ENCODE data around the gene MAD1L1. TPM values are rescaled to one million over a fixed set of nuclear protein-coding genes. Genes with fewer than 3 reads are reported as not detected.
A peak's percentile ranks its signal among the peaks of the same experiment; 100 is the strongest.

MAD1L1 gene
- total and polyA plus RNA-seq, 2 of the 13 experiments (the other 11 are each of a cell fraction or from before 2014, with no cell fraction given) = 17.4 to 64.7 TPM

DNA sequence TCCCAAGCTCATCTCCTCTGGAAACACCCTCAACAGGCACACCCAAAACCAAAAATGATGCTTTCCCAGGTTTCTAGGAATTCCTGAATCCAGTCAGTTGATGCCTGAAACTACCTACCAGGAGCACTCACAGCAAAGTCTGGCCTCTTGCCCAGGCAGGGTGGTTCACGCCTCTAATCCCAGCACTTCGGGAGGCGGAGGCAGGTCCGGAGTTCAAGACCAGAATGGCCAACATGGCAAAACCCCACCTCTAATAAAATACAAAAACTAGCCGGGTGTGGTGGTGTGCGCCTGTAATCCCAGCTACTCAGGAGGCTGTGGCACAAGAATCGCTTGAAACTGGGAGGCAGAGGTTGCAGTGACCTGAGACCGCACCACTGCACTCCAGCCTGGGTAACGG is 1.9 kb downstream of the MAD1L1 start:
- H3K36me3 ChIP-seq (replicated peaks in 1 of 2; ENCODE audit: control insufficient read depth in 1 of 2, insufficient read depth in 2 of 2, low read length in 2 of 2) = peaks cover 13 to 60% of the 10 kb centered on the region in 2 experiments
- DNase-seq (ENCODE audit: low spot score) = peak; percentile 31
- peaks cover 32% of the 10 kb centered on the region for H3K4me1 ChIP-seq (ENCODE audit: insufficient read depth, low read length)
- ATAC-seq = no peak
- BruUV-seq (replicated peaks) = no TSS peak
- H3K27ac ChIP-seq (ENCODE audit: extremely low read length, insufficient read depth, low read length) = no peak overlapping the region
- ChIA-PET POLR2A (no interaction called here), CTCF (ENCODE audit: low intra/inter-chr PET ratio, low total read pairs) (no interaction called here)
- WGBS (ENCODE audit: low lambda C conversion rate) = 65% methylated on average over 9 of the region's 9 CpGs
- no peak overlapping the region for H3K9ac ChIP-seq (ENCODE audit: insufficient read depth, low read depth, low read length)
- peak; percentile 49; the same call in 1 of the 2 replicates for TF ChIP-seq BCL6 (CRISPR knock-in tag; IDR thresholded peaks at IDR 0.05)
- 0 out of 2 replicates have a peak, but pooled peaks have one; percentile 22 for TF ChIP-seq ZMYM2 (CRISPR knock-in tag; IDR thresholded peaks at IDR 0.05)
- no peak for TF ChIP-seq POLR2AphosphoS5 (IDR thresholded peaks at IDR 0.05; ENCODE audit: low read depth, low read length)
- FAIRE-seq = no peak
- in situ Hi-C loops (cut with HindIII; ENCODE audit: extremely low pct_ligation_motif_present, low pct_unique_long_range_greater_than_20kb) = no loop called here
- intact Hi-C loops (cut with micrococcal nuclease; ENCODE audit: unreplicated experiment) = no loop called here
- peak overlapping the region in 2 of 3 experiments; percentile 10 to 93; a peak in 2 of 6 replicates for H3K4me3 ChIP-seq (replicated peaks in 1 of 3; ENCODE audit: insufficient read depth in 1 of 3, low read depth in 2 of 3, low read length in 3 of 3)
- no peaks in the 10 kb centered on the region for H3K27me3 ChIP-seq (ENCODE audit: control insufficient read depth in 1 of 2, insufficient read depth in 2 of 2, low read length in 2 of 2)
- no peaks in the 10 kb centered on the region for H3K9me3 ChIP-seq (ENCODE audit: low read length)
- H3K79me2 ChIP-seq (ENCODE audit: insufficient read depth, low read length) = peaks cover 55% of the 10 kb centered on the region
- H3K4me2 ChIP-seq (ENCODE audit: low read depth, low read length) = peak overlapping the region; percentile 94
- no peak overlapping the region for H2AFZ ChIP-seq (ENCODE audit: low read length)
- peaks cover 3% of the 10 kb centered on the region; the same call in 1 of the 2 replicates for H4K20me1 ChIP-seq (ENCODE audit: insufficient read depth, low read length)

GRCh38 chr7:2230226-2230625 is 2.5 kb downstream of the MAD1L1 start:
- H3K27ac ChIP-seq (ENCODE audit: extremely low read length, insufficient read depth, low read length) = no peak overlapping the region
- no peaks in the 10 kb centered on the region for H3K27me3 ChIP-seq (ENCODE audit: control insufficient read depth in 1 of 2, insufficient read depth in 2 of 2, low read length in 2 of 2)
- intact Hi-C loops (cut with micrococcal nuclease; ENCODE audit: unreplicated experiment) = no loop called here
- H4K20me1 ChIP-seq (ENCODE audit: insufficient read depth, low read length) = peaks cover 3% of the 10 kb centered on the region; the same call in 1 of the 2 replicates
- in situ Hi-C loops (cut with HindIII; ENCODE audit: extremely low pct_ligation_motif_present, low pct_unique_long_range_greater_than_20kb) = no loop called here
- H3K4me3 ChIP-seq (replicated peaks in 1 of 3; ENCODE audit: insufficient read depth in 1 of 3, low read depth in 2 of 3, low read length in 3 of 3) = no peak overlapping the region
- H3K79me2 ChIP-seq (ENCODE audit: insufficient read depth, low read length) = peaks cover 61% of the 10 kb centered on the region
- peaks cover 32% of the 10 kb centered on the region for H3K4me1 ChIP-seq (ENCODE audit: insufficient read depth, low read length)
- WGBS (ENCODE audit: low lambda C conversion rate) = 91% methylated on average over 8 of the region's 8 CpGs
- H2AFZ ChIP-seq (ENCODE audit: low read length) = no peak overlapping the region
- BruUV-seq (replicated peaks) = no TSS peak
- no peak for FAIRE-seq
- peaks cover 13 to 65% of the 10 kb centered on the region in 2 experiments for H3K36me3 ChIP-seq (replicated peaks in 1 of 2; ENCODE audit: control insufficient read depth in 1 of 2, insufficient read depth in 2 of 2, low read length in 2 of 2)
- CTCF ChIA-PET (ENCODE audit: low intra/inter-chr PET ratio, low total read pairs) = no interaction called here
- no peak for ATAC-seq
- peak overlapping the region; percentile 94 for H3K4me2 ChIP-seq (ENCODE audit: low read depth, low read length)
- TF ChIP-seq DPF2 (CRISPR knock-in tag; IDR thresholded peaks at IDR 0.05; ENCODE audit: borderline replicate concordance, low read depth) = no peak
- TF ChIP-seq ZNF83 (CRISPR knock-in tag; IDR thresholded peaks at IDR 0.05; ENCODE audit: borderline replicate concordance) = no peak
- no peak for TF ChIP-seq ZNF441 (CRISPR knock-in tag; IDR thresholded peaks at IDR 0.05; ENCODE audit: borderline replicate concordance)
- TF ChIP-seq REPIN1 (CRISPR knock-in tag; IDR thresholded peaks at IDR 0.05; ENCODE audit: borderline replicate concordance, low read depth) = no peak
- TF ChIP-seq ZMYM4 (CRISPR knock-in tag; IDR thresholded peaks at IDR 0.05) = no peak
- no peak for TF ChIP-seq CHD4 (IDR thresholded peaks at IDR 0.05; ENCODE audit: borderline replicate concordance, low read length)
- TF ChIP-seq, protein P1, sequence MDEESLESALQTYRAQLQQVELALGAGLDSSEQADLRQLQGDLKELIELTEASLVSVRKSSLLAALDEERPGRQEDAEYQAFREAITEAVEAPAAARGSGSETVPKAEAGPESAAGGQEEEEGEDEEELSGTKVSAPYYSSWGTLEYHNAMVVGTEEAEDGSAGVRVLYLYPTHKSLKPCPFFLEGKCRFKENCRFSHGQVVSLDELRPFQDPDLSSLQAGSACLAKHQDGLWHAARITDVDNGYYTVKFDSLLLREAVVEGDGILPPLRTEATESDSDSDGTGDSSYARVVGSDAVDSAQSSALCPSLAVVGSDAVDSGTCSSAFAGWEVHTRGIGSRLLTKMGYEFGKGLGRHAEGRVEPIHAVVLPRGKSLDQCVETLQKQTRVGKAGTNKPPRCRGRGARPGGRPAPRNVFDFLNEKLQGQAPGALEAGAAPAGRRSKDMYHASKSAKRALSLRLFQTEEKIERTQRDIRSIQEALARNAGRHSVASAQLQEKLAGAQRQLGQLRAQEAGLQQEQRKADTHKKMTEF (CRISPR knock-in tag; IDR thresholded peaks at IDR 0.05) = no peak
- no peak for TF ChIP-seq ZBTB20 (CRISPR knock-in tag; IDR thresholded peaks at IDR 0.05; ENCODE audit: borderline replicate concordance, low read depth)
- TF ChIP-seq IRF9 (CRISPR knock-in tag; IDR thresholded peaks at IDR 0.05; ENCODE audit: borderline replicate concordance) = no peak
- no peak for TF ChIP-seq THRA (CRISPR knock-in tag; IDR thresholded peaks at IDR 0.05; ENCODE audit: borderline replicate concordance)
- H3K9ac ChIP-seq (ENCODE audit: insufficient read depth, low read depth, low read length) = no peak overlapping the region
- no peaks in the 10 kb centered on the region for H3K9me3 ChIP-seq (ENCODE audit: low read length)
- POLR2A ChIA-PET = no interaction called here
- DNase-seq (ENCODE audit: low spot score) = no peak

All from HepG2 (cell line).